Endothelial cell of umbilical vein (primary cell): Measurements from ENCODE around the gene DAD1. TPM values are rescaled to one million over a fixed set of nuclear protein-coding genes. Genes with fewer than 3 reads are reported as not detected.

Source experiments
- BruUV-seq: library from RNA; stranded (reverse); fragments of 400-500 nt; replicated peaks from 2 replicates; lab custom pipeline; 2021; lab: Mats Ljungman, UMichigan
- CTCF ChIA-PET: fragments of 300-600, 350-600 bp; sonication (Branson Sonifier 250); formaldehyde crosslinking; loops from one replicate; lab custom pipeline; 2021; ENCODE audit warnings: antibody characterized with exemption, inconsistent platforms; lab: Charles Lee
- POLR2A ChIA-PET: fragments of 300-600, 350-600 bp; sonication (Branson Sonifier 250); formaldehyde crosslinking; loops from one replicate; lab custom pipeline; 2021; ENCODE audit warnings: antibody characterized with exemption, inconsistent platforms; lab: Charles Lee
- DNase-seq: peaks from one replicate; pipeline ENCODE4 v3.0.0-alpha.2; 2011; ENCODE audit warnings: low read depth, low spot score
- FAIRE-seq: peaks from 2 replicates; lab custom pipeline; 2011; peaks lifted over from hg19 to GRCh38; lab: Jason Lieb, UNC
- H2AFZ ChIP-seq: 2 replicates; pipeline ENCODE4 v1.6.0; 2012; ENCODE audit warnings: low read depth, low read length, control low read depth, inconsistent platforms
- H3K27ac ChIP-seq: 2 replicates; pipeline ENCODE4 v1.5.1; 2011; ENCODE audit warnings: low read depth, mild to moderate bottlenecking, control low read depth, low read length, moderate library complexity; ENCODE audit not compliant: insufficient read depth
- H3K27me3 ChIP-seq, 2 experiments: 2 replicates each; pipeline versions ENCODE4 v1.6.0 to v1.6.1; 2011; ENCODE audit warnings: low read length in 2 of 2, mixed read lengths in 1 of 2; ENCODE audit not compliant: control insufficient read depth in 2 of 2, insufficient read depth in 2 of 2
- H3K36me3 ChIP-seq, 2 experiments: 2 replicates in 1 of 2; 3 replicates in 1 of 2; pipeline ENCODE4 v1.5.1; 2011; ENCODE audit warnings: low read length in 2 of 2, mild to moderate bottlenecking in 1 of 2, moderate library complexity in 1 of 2; ENCODE audit not compliant: control insufficient read depth in 2 of 2, insufficient read depth in 2 of 2; ENCODE audit errors: extremely low read depth in 1 of 2
- H3K4me1 ChIP-seq: 3 replicates; pipeline ENCODE4 v1.5.1; 2011; ENCODE audit warnings: mild to moderate bottlenecking, low read length; ENCODE audit not compliant: control insufficient read depth, insufficient read depth; ENCODE audit errors: extremely low read depth
- H3K4me2 ChIP-seq: 2 replicates; pipeline ENCODE4 v1.6.1; 2011; ENCODE audit warnings: low read length, control low read depth, mixed read lengths; ENCODE audit not compliant: insufficient read depth
- H3K4me3 ChIP-seq, 3 experiments: fragments of 200-600 bp in 1 of 3; sonication (generic), shearing (Covaris generic) in 1 of 3; replicated peaks in 1 of 3; 2 replicates each; pipeline ENCODE4 v1.5.1; 2011 to 2016; ENCODE audit warnings: control low read depth in 3 of 3, low read length in 3 of 3, mild to moderate bottlenecking in 2 of 3, inconsistent platforms in 1 of 3, low read depth in 1 of 3, moderate library complexity in 1 of 3; ENCODE audit not compliant: insufficient read depth in 1 of 3
- H3K79me2 ChIP-seq: 2 replicates; pipeline ENCODE4 v1.6.0; 2012; ENCODE audit warnings: low read length, inconsistent platforms; ENCODE audit not compliant: control insufficient read depth, insufficient read depth
- H3K9ac ChIP-seq: replicated peaks from 2 replicates; pipeline ENCODE3; 2011; ENCODE audit warnings: low read length, control low read depth; ENCODE audit not compliant: insufficient read depth; ENCODE audit errors: extremely low read depth
- H3K9me1 ChIP-seq: replicated peaks from 3 replicates; pipeline ENCODE4 v1.6.0; 2011; ENCODE audit warnings: mild to moderate bottlenecking, low read length; ENCODE audit not compliant: control insufficient read depth, insufficient read depth; ENCODE audit errors: extremely low read depth
- H3K9me3 ChIP-seq: replicated peaks from 2 replicates; pipeline ENCODE4 v1.5.1; 2012; ENCODE audit warnings: low read length, inconsistent platforms; ENCODE audit not compliant: control insufficient read depth, insufficient read depth
- H4K20me1 ChIP-seq: replicated peaks from 2 replicates; pipeline ENCODE3; 2011; ENCODE audit warnings: mild to moderate bottlenecking, low read length; ENCODE audit not compliant: control insufficient read depth, insufficient read depth; ENCODE audit errors: extremely low read depth
- CTCF ChIP-seq, 2 donors: IDR thresholded peaks; 1 replicate in 1 of 2; 2 replicates in 1 of 2; pipeline ENCODE4 v1.5.1; 2011; ENCODE audit warnings: low read length in 2 of 2, mild to moderate bottlenecking in 2 of 2, moderate library complexity in 2 of 2, control low read depth in 1 of 2, inconsistent platforms in 1 of 2, low read depth in 1 of 2; ENCODE audit not compliant: insufficient read depth in 1 of 2; ENCODE audit errors: extremely low read depth in 1 of 2
- EZH2 ChIP-seq: IDR thresholded peaks from 2 replicates; pipeline ENCODE4 v1.6.1; 2012; ENCODE audit warnings: borderline replicate concordance, low read depth, mild to moderate bottlenecking, moderate library complexity, low read length, inconsistent platforms; ENCODE audit not compliant: severe bottlenecking
- FOS ChIP-seq: IDR thresholded peaks from 2 replicates; pipeline ENCODE4 v1.6.1; 2011; ENCODE audit warnings: mild to moderate bottlenecking, low read length, moderate library complexity, borderline replicate concordance; ENCODE audit not compliant: insufficient read depth
- GATA2 ChIP-seq: IDR thresholded peaks from 2 replicates; pipeline ENCODE4 v1.7.0; 2011; ENCODE audit warnings: low read depth, mild to moderate bottlenecking, moderate library complexity, mixed read lengths, low read length; ENCODE audit not compliant: insufficient read length, insufficient read depth
- JUN ChIP-seq: IDR thresholded peaks from 2 replicates; pipeline ENCODE4 v1.6.1; 2011; ENCODE audit warnings: borderline replicate concordance, low read depth; ENCODE audit not compliant: insufficient read length, insufficient read depth
- MAX ChIP-seq: IDR thresholded peaks from 2 replicates; pipeline ENCODE4 v1.6.1; 2011; ENCODE audit not compliant: insufficient read depth, insufficient read length
- MYC ChIP-seq: IDR thresholded peaks from one replicate; pipeline ENCODE4 v1.6.1; 2011; ENCODE audit warnings: mild to moderate bottlenecking, low read depth, low read length
- POLR2A ChIP-seq: IDR thresholded peaks from 2 replicates; pipeline ENCODE4 v1.6.1; 2012; ENCODE audit warnings: low read depth, mild to moderate bottlenecking, control low read depth, low read length
- POLR2AphosphoS5 ChIP-seq: IDR thresholded peaks from 2 replicates; pipeline ENCODE4 v1.6.1; 2012; ENCODE audit warnings: low read depth, mild to moderate bottlenecking, control low read depth, low read length, moderate library complexity; ENCODE audit not compliant: insufficient read depth
- dilution Hi-C: fragments of 300-500 bp; cut with MboI; formaldehyde crosslinking; loops from one replicate; pipeline ENCODE4 v1.15.0; 2019; ENCODE audit warnings: low sequenced_read_pairs; ENCODE audit not compliant: extremely low pct_ligation_motif_present
- intact Hi-C: fragments of 100-400 bp; cut with micrococcal nuclease; formaldehyde crosslinking; loops from one replicate; pipeline ENCODE4 v1.10.0; 2022
- polyA plus RNA-seq, 4 experiments: library from polyadenylated mRNA; depleted of rRNA in 3 of 4; stranded (reverse) in 3 of 4; unstranded in 1 of 4; fragments of >200 nt; gene quantifications; 2 replicates each; pipeline versions ENCODE4 v1.2.1 to v1.2.3, GENCODE V29; 2011 to 2012; ENCODE audit warnings: missing spikeins in 1 of 4
- total RNA-seq: library from RNA; stranded (reverse); gene quantifications from 2 replicates; pipeline ENCODE4 v1.2.3, GENCODE V29; 2021

Gene DAD1
- total and polyA plus RNA-seq, 2 donors (not counting 3 experiments of a cell fraction or from before 2014, with no cell fraction given): 299 to 1,227 TPM

DNA sequence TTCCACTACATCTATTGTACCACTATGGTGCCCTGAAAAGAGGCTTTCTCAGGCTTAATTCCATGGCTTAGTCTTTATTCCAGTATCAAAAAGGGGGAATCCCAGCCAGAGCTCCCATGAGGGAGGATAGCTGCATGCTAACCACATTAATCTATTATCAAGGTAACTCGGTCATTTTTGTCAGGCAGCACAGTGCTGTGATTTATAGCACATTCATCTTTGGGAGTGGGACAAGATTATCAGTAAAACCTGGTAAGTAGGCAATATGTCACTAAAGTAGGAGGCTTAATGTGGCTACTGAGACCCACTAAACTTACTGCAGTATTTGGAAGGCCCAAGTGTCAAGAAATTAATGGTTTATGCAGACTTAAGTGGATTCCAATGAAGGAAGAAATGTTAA, 58.9 kb downstream of the DAD1 start:
- Histone ChIP-seq H3K9ac (no peak overlapping the region), H3K9me3 (no peaks in the 10 kb centered on the region), H3K4me2 (no peak overlapping the region), H3K4me1 (peaks cover 6% of the 10 kb centered on the region), H3K9me1 (no peaks in the 10 kb centered on the region), H3K79me2 (no peaks in the 10 kb centered on the region), H3K27me3 (peaks cover 0 to 1% of the 10 kb centered on the region in 2 experiments), H3K36me3 (no peaks in the 10 kb centered on the region), H4K20me1 (no peaks in the 10 kb centered on the region), H3K4me3 (no peak overlapping the region), H3K27ac (no peak overlapping the region), H2AFZ (no peak overlapping the region)
- dilution Hi-C loops (no loop called here), intact Hi-C loops (no loop called here)
- CTCF ChIA-PET: interaction anchor here (0.6 kb wide), 2 partner anchors 16 to 123 kb away, joined by 3 read pairs; no protein-coding TSS in a partner anchor
- TF ChIP-seq FOS: no peak
- no peak for TF ChIP-seq CTCF (IDR thresholded peaks at IDR 0.05; ENCODE audit: extremely low read depth in 1 of 2, insufficient read depth in 1 of 2, low read depth in 1 of 2, low read length in 2 of 2)
- TF ChIP-seq MYC: no peak
- no peak for TF ChIP-seq POLR2A
- no peak for TF ChIP-seq EZH2
- TF ChIP-seq JUN: no peak
- TF ChIP-seq MAX: no peak
- no peak for TF ChIP-seq GATA2
- no peak for TF ChIP-seq POLR2AphosphoS5
- no peak for FAIRE-seq
- no TSS peak for BruUV-seq
- DNase-seq: no peak
- POLR2A ChIA-PET: no interaction called here
